ENCODE measurements around the gene TDO2. TPM values are rescaled to one million over a fixed set of nuclear protein-coding genes. Genes with fewer than 3 reads are reported as not detected.
A peak's percentile ranks its signal among the peaks of the same experiment; 100 is the strongest.

The TDO2 gene
- total and polyA plus RNA-seq, 2 donors (not counting 1 experiment from before 2014, with no cell fraction given): 0.26 to 1.5 TPM

DNA sequence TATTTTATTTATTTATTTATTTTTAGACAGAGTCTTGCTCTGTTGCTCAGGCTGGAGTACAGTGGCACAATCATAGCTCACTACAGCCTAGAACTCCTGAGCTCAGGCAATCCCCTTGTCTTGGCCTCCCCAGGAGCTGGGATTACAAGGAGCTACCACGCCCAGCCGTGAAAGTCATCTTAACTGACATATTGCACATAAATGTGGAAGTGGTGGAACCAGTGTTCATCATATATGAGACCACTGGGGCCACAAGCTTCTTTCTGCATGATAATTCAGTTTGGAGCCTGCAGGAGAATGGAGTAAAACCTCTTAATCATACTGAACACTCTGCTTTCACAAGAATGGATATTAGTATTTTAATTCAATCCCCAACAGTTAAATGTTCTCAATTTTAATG, 62.7 kb downstream of the TDO2 start:
- TF ChIP-seq, protein P1, sequence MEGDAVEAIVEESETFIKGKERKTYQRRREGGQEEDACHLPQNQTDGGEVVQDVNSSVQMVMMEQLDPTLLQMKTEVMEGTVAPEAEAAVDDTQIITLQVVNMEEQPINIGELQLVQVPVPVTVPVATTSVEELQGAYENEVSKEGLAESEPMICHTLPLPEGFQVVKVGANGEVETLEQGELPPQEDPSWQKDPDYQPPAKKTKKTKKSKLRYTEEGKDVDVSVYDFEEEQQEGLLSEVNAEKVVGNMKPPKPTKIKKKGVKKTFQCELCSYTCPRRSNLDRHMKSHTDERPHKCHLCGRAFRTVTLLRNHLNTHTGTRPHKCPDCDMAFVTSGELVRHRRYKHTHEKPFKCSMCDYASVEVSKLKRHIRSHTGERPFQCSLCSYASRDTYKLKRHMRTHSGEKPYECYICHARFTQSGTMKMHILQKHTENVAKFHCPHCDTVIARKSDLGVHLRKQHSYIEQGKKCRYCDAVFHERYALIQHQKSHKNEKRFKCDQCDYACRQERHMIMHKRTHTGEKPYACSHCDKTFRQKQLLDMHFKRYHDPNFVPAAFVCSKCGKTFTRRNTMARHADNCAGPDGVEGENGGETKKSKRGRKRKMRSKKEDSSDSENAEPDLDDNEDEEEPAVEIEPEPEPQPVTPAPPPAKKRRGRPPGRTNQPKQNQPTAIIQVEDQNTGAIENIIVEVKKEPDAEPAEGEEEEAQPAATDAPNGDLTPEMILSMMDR (conservative IDR thresholded peaks at IDR 0.05 in 1 of 2, IDR thresholded peaks at IDR 0.05 in 1 of 2; ENCODE audit: low read depth in 1 of 2, low read length in 2 of 2): no peak
- no peak for TF ChIP-seq EZH2 (IDR thresholded peaks at IDR 0.05; ENCODE audit: low read length, missing control alignments)
- peaks cover 3% of the 10 kb centered on the region for H3K4me1 ChIP-seq (ENCODE audit: control insufficient read depth, extremely low read depth, insufficient read depth, low read length)
- no peaks in the 10 kb centered on the region for H3K9me3 ChIP-seq (ENCODE audit: control insufficient read depth, insufficient read depth, low read depth, low read length)
- H2AFZ ChIP-seq (ENCODE audit: low read length): no peak overlapping the region
- H3K4me2 ChIP-seq (ENCODE audit: extremely low read depth, insufficient read depth, low read length): no peak overlapping the region
- no peaks in the 10 kb centered on the region for H3K27me3 ChIP-seq (ENCODE audit: control insufficient read depth, insufficient read depth, low read length)
- no peaks in the 10 kb centered on the region for H4K20me1 ChIP-seq (ENCODE audit: control insufficient read depth, extremely low read depth, insufficient read depth, low read length)
- H3K79me2 ChIP-seq (ENCODE audit: control insufficient read depth, insufficient read depth, low read length): no peaks in the 10 kb centered on the region
- H3K9ac ChIP-seq (ENCODE audit: insufficient read depth, low read length): no peak overlapping the region
- no peak for DNase-seq (ENCODE audit: low read depth in 2 of 2)
- H3K36me3 ChIP-seq (ENCODE audit: control insufficient read depth, insufficient read depth, low read length): no peaks in the 10 kb centered on the region
- H3K4me3 ChIP-seq (replicated peaks in 1 of 4; ENCODE audit: control extremely low read depth in 1 of 4, insufficient read depth in 1 of 4, low read depth in 3 of 4, low read length in 4 of 4): no peak overlapping the region
- H3K27ac ChIP-seq (ENCODE audit: insufficient read depth, low read length): no peak overlapping the region

DNA sequence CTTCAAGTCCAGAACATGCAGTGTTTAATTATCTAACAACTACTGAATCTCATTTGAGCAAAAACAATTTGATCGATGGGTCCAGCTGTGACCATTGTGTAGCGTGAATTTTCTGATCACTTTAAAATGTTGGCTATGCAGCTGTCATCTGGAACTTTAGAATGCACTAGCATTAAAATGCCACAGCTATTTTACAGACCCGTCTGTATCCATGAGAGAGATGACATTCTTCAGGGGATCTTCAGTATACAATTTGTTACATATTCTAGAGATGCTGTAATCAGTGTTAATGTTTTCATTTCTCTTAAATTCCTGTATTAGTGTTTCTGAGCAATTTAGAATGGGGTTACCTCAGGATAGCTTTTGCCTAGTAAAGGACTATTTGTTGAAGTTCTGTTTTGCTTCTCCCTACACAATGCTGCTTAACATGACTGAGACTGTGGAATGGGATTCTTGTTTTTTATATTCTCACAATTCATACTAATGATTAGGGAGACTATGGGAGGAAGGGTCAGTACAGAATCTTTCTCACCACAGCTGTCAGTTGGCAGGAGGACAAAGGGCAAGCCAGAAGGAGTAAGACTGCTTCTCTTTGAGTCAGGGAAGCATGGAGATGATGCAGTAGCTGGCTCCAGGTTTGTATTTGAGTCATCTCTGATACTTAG, 63.4 kb downstream of the TDO2 start:
- H3K79me2 ChIP-seq (ENCODE audit: control insufficient read depth, insufficient read depth, low read length): no peaks in the 10 kb centered on the region
- H3K9ac ChIP-seq (ENCODE audit: insufficient read depth, low read length): no peak overlapping the region
- no peaks in the 10 kb centered on the region for H3K27me3 ChIP-seq (ENCODE audit: control insufficient read depth, insufficient read depth, low read length)
- H4K20me1 ChIP-seq (ENCODE audit: control insufficient read depth, extremely low read depth, insufficient read depth, low read length): no peaks in the 10 kb centered on the region
- no peak overlapping the region for H3K27ac ChIP-seq (ENCODE audit: insufficient read depth, low read length)
- H3K36me3 ChIP-seq (ENCODE audit: control insufficient read depth, insufficient read depth, low read length): no peaks in the 10 kb centered on the region
- H2AFZ ChIP-seq (ENCODE audit: low read length): no peak overlapping the region
- H3K4me2 ChIP-seq (ENCODE audit: extremely low read depth, insufficient read depth, low read length): no peak overlapping the region
- peaks cover 3% of the 10 kb centered on the region for H3K4me1 ChIP-seq (ENCODE audit: control insufficient read depth, extremely low read depth, insufficient read depth, low read length)
- TF ChIP-seq, protein P1 (conservative IDR thresholded peaks at IDR 0.05 in 1 of 2, IDR thresholded peaks at IDR 0.05 in 1 of 2; ENCODE audit: low read depth in 1 of 2, low read length in 2 of 2): no peak
- TF ChIP-seq EZH2 (IDR thresholded peaks at IDR 0.05; ENCODE audit: low read length, missing control alignments): no peak
- H3K9me3 ChIP-seq (ENCODE audit: control insufficient read depth, insufficient read depth, low read depth, low read length): no peaks in the 10 kb centered on the region
- DNase-seq (ENCODE audit: low read depth in 2 of 2): peak; percentile 38 to 64
- no peak overlapping the region for H3K4me3 ChIP-seq (replicated peaks in 1 of 4; ENCODE audit: control extremely low read depth in 1 of 4, insufficient read depth in 1 of 4, low read depth in 3 of 4, low read length in 4 of 4)

Other genes starting within 250 kb of the TDO2 start
- 10.7 and 23.4 TPM in 2 replicates for gene GUCY1A1, start 236.8 kb upstream of the TDO2 start, total RNA-seq
- gene GUCY1A1, start 236.8 kb upstream of the TDO2 start, polyA plus RNA-seq: 0.52 and 8.1 TPM in 2 replicates
- gene GUCY1B1, start 144.7 kb upstream of the TDO2 start, total RNA-seq: 37.8 and 39.3 TPM in 2 replicates
- gene GUCY1B1, start 144.7 kb upstream of the TDO2 start, polyA plus RNA-seq: 11.2 and 38.1 TPM in 2 replicates
- not detected in 2 replicates for gene ASIC5, start 37.4 kb upstream of the TDO2 start, total RNA-seq
- not detected in 2 replicates for gene ASIC5, start 37.4 kb upstream of the TDO2 start, polyA plus RNA-seq
- gene CTSO, start 50.2 kb downstream of the TDO2 start, total RNA-seq: 22.1 and 23.6 TPM in 2 replicates
- 13.7 and 47.3 TPM in 2 replicates for gene CTSO, start 50.2 kb downstream of the TDO2 start, polyA plus RNA-seq

All from fibroblast of lung (primary cell).